Measurements from ENCODE around the gene REXO4. TPM values are rescaled to one million over a fixed set of nuclear protein-coding genes. Genes with fewer than 3 reads are reported as not detected.

Gene REXO4
- total RNA-seq (2014; rRNA removed; shearing (Covaris generic)) (34.3 and 36.3 TPM in 2 replicates), polyA plus RNA-seq (2016; fragmentation: Nextera tagmentation; extraction: Ambion mirVana) (31.1 and 38.1 TPM in 2 replicates)
- long read RNA-seq, transcript REXO4-202 (8 exons, 2,360 nt): major isoform, 27 of 32 reads
- long read RNA-seq, partial matches to known transcripts: 0 of 32 reads
- long read RNA-seq, other reads (novel, unspliced or antisense): 5 of 32 reads

DNA sequence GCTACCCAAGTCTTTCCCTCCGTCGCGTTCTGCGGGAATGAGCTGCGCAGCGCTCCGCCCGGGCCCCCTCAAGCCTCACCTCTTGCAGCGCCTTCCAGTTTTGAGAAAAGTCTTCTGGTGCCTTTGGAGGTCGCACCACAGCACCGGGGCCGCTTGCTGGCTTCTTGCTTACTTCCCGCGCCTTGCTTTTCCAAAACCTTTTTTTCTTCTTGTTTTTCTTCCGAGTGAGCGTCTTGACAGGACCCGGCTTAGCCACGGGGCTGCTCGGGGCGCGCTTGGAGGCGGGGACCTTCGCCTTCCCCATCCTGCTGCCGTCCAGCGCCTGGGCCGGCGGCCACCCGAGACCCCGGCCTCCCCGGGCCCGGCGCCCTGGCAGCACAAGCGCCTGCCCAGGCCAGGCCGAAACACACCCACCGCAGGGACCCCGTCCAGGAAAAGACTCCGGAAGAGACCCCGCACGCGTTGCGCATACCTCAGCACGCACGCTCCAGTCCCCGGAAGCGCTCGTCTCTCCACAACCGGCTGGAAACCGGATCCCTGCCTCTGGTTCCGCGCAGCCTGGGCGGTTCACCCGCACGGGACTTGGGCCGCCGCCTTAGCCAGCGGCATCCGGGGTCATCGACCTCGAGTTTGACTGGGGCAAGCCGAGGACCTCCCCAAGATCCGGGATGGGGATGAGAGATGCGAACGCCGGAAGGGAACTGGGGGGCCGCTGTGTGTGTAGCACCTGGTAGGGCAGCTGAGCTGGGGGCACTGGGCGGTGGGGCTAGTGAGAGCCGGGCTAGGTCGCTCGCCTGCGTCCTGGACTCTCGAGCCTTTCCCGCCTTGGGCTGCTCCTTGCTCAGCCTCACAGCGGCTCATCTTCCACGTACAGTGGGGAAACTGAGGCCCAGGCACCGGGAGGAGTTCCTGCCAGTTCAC, at the start of gene REXO4:
Gene REXO4 (minus strand): TSS at position 470 of the 921 bp plus-strand sequence. CDS start 166 bp downstream, at position 304.
- H3K27ac Mint-ChIP-seq: peak within 1 kb of the TSS; percentile 95
- ATAC-seq (peak; percentile 91), DNase-seq (ENCODE audit: low spot score) (peak; percentile 96)
- Histone ChIP-seq H3K4me3 (peak within 1 kb of the TSS; percentile 97), H3K27ac (ENCODE audit: low read depth) (peak within 1 kb of the TSS; percentile 100), H2AFZ (peak within 1 kb of the TSS; percentile 93), H3K4me1 (ENCODE audit: insufficient read depth) (peaks cover 7% of the 10 kb centered on the region), H3K79me2 (replicated peaks; ENCODE audit: insufficient read depth) (peaks cover 41% of the 10 kb centered on the region), H3K36me3 (ENCODE audit: insufficient read depth) (peaks cover 3% of the 10 kb centered on the region; the same call in 1 of the 2 replicates), H3K9me2 (ENCODE audit: insufficient read depth) (no peaks in the 10 kb centered on the region), H3K27me3 (ENCODE audit: insufficient read depth) (no peaks in the 10 kb centered on the region), H4K20me1 (replicated peaks; ENCODE audit: insufficient read depth) (peaks cover 5% of the 10 kb centered on the region), H3K4me2 (peak within 1 kb of the TSS; percentile 91), H3F3A (replicated peaks; ENCODE audit: low read depth) (peaks cover 10% of the 10 kb centered on the region)
- H3K27me3 Mint-ChIP-seq (ENCODE audit: insufficient read depth, low read depth, poor library complexity): peaks cover 19% of the 10 kb centered on the region
- peaks cover 35% of the 10 kb centered on the region for H3K4me1 Mint-ChIP-seq
- peaks cover 8% of the 10 kb centered on the region; the same call in 2 of the 3 replicates for H3K9me3 Mint-ChIP-seq
- H3K4me3 Mint-ChIP-seq: peak within 1 kb of the TSS; percentile 96
- TF ChIP-seq ZNF331 (CRISPR knock-in tag; IDR thresholded peaks at IDR 0.05; ENCODE audit: low read depth): no peak
- TF ChIP-seq, protein P1, sequence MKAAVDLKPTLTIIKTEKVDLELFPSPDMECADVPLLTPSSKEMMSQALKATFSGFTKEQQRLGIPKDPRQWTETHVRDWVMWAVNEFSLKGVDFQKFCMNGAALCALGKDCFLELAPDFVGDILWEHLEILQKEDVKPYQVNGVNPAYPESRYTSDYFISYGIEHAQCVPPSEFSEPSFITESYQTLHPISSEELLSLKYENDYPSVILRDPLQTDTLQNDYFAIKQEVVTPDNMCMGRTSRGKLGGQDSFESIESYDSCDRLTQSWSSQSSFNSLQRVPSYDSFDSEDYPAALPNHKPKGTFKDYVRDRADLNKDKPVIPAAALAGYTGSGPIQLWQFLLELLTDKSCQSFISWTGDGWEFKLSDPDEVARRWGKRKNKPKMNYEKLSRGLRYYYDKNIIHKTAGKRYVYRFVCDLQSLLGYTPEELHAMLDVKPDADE (IDR thresholded peaks at IDR 0.05): peak; percentile 73
- peak; percentile 73 for TF ChIP-seq POLR2AphosphoS5 (IDR thresholded peaks at IDR 0.05; ENCODE audit: low read depth)
- no peak for TF ChIP-seq EZH2phosphoT487 (IDR thresholded peaks at IDR 0.05; ENCODE audit: unreplicated experiment)
- peak; percentile 79 for TF ChIP-seq CREB1 (CRISPR knock-in tag; IDR thresholded peaks at IDR 0.05; ENCODE audit: low read depth)
- peaks cover 36% of the 10 kb centered on the region for H3K36me3 Mint-ChIP-seq (ENCODE audit: low read depth)

GRCh38 chr9:133467101-133467500, 49.3 kb upstream of the REXO4 start:
- TF ChIP-seq, protein P2, sequence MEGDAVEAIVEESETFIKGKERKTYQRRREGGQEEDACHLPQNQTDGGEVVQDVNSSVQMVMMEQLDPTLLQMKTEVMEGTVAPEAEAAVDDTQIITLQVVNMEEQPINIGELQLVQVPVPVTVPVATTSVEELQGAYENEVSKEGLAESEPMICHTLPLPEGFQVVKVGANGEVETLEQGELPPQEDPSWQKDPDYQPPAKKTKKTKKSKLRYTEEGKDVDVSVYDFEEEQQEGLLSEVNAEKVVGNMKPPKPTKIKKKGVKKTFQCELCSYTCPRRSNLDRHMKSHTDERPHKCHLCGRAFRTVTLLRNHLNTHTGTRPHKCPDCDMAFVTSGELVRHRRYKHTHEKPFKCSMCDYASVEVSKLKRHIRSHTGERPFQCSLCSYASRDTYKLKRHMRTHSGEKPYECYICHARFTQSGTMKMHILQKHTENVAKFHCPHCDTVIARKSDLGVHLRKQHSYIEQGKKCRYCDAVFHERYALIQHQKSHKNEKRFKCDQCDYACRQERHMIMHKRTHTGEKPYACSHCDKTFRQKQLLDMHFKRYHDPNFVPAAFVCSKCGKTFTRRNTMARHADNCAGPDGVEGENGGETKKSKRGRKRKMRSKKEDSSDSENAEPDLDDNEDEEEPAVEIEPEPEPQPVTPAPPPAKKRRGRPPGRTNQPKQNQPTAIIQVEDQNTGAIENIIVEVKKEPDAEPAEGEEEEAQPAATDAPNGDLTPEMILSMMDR (conservative IDR thresholded peaks at IDR 0.05; ENCODE audit: low read depth in 2 of 2): peak; percentile 29 to 54; a peak in 3 of 4 replicates
- TF ChIP-seq STAT1 (IDR thresholded peaks at IDR 0.05; ENCODE audit: unreplicated experiment) (no peak), ZNF331 (CRISPR knock-in tag; IDR thresholded peaks at IDR 0.05; ENCODE audit: low read depth) (no peak)
- DNase-seq (ENCODE audit: low spot score): peak; percentile 62
- Histone ChIP-seq H4K20me1 (replicated peaks; ENCODE audit: insufficient read depth) (peaks cover 11% of the 10 kb centered on the region; the same call in 1 of the 2 replicates), H3K27me3 (ENCODE audit: insufficient read depth) (no peaks in the 10 kb centered on the region), H3K4me1 (ENCODE audit: insufficient read depth) (no peaks in the 10 kb centered on the region), H3K79me2 (replicated peaks; ENCODE audit: insufficient read depth) (peaks cover 1% of the 10 kb centered on the region; the same call in 1 of the 2 replicates), H3K4me2 (no peak overlapping the region), H3F3A (replicated peaks; ENCODE audit: low read depth) (peaks cover 12% of the 10 kb centered on the region), H3K27ac (ENCODE audit: low read depth) (no peak overlapping the region), H3K36me3 (ENCODE audit: insufficient read depth) (no peaks in the 10 kb centered on the region), H3K4me3 (no peak overlapping the region), H2AFZ (no peak overlapping the region), H3K9me2 (ENCODE audit: insufficient read depth) (no peaks in the 10 kb centered on the region)
- H3K27me3 Mint-ChIP-seq (ENCODE audit: insufficient read depth, low read depth, poor library complexity): peaks cover 11% of the 10 kb centered on the region
- peaks cover 7% of the 10 kb centered on the region; the same call in 1 of the 3 replicates for H3K4me1 Mint-ChIP-seq
- H3K27ac Mint-ChIP-seq: no peak overlapping the region
- peak; percentile 17 for ATAC-seq
- H3K9me3 Mint-ChIP-seq: no peaks in the 10 kb centered on the region
- H3K36me3 Mint-ChIP-seq (ENCODE audit: low read depth): peaks cover 10% of the 10 kb centered on the region; the same call in 2 of the 3 replicates
- no peak overlapping the region for H3K4me3 Mint-ChIP-seq

Measured in GM23338 (cell line).